ENCODE results near the gene PLA2G4C. TPM values are rescaled to one million over a fixed set of nuclear protein-coding genes. Genes with fewer than 3 reads are reported as not detected.

PLA2G4C gene
- total RNA-seq, 1 donor from 2014 or later, result 7.1 TPM

GRCh38 chr19:48000846-48001245 lies 109.8 kb downstream of the PLA2G4C start:
- DNase-seq (ENCODE audit: low spot score), result no peak

GRCh38 chr19:47998800-47999199 lies 111.8 kb downstream of the PLA2G4C start:
- DNase-seq (ENCODE audit: low spot score), result no peak

Other genes with a start within 250 kb of the PLA2G4C start
- gene SULT2A1, start 224.5 kb downstream of the PLA2G4C start, total RNA-seq, result not detected
- not detected for gene BSPH1, start 118.6 kb downstream of the PLA2G4C start, total RNA-seq
- gene ELSPBP1, start 116.2 kb downstream of the PLA2G4C start, total RNA-seq, result not detected
- gene CABP5, start 66.7 kb downstream of the PLA2G4C start, total RNA-seq, result not detected
- 4.7 TPM for gene LIG1, start 59.5 kb upstream of the PLA2G4C start, total RNA-seq
- 5.3 TPM for gene ZSWIM9, start 59.9 kb upstream of the PLA2G4C start, total RNA-seq
- gene CARD8, start 145.1 kb upstream of the PLA2G4C start, total RNA-seq, result 57.6 TPM
- gene ZNF114, start 159.3 kb upstream of the PLA2G4C start, total RNA-seq, result 0.87 TPM
- gene EMP3, start 214.7 kb upstream of the PLA2G4C start, total RNA-seq, result 91.4 TPM